ENCODE results near the gene TCERG1L. TPM values are rescaled to one million over a fixed set of nuclear protein-coding genes. Genes with fewer than 3 reads are reported as not detected.

TCERG1L gene
- total RNA-seq, 4 donors from 2014 or later = 0.42 to 1.3 TPM; not detected in 2

DNA sequence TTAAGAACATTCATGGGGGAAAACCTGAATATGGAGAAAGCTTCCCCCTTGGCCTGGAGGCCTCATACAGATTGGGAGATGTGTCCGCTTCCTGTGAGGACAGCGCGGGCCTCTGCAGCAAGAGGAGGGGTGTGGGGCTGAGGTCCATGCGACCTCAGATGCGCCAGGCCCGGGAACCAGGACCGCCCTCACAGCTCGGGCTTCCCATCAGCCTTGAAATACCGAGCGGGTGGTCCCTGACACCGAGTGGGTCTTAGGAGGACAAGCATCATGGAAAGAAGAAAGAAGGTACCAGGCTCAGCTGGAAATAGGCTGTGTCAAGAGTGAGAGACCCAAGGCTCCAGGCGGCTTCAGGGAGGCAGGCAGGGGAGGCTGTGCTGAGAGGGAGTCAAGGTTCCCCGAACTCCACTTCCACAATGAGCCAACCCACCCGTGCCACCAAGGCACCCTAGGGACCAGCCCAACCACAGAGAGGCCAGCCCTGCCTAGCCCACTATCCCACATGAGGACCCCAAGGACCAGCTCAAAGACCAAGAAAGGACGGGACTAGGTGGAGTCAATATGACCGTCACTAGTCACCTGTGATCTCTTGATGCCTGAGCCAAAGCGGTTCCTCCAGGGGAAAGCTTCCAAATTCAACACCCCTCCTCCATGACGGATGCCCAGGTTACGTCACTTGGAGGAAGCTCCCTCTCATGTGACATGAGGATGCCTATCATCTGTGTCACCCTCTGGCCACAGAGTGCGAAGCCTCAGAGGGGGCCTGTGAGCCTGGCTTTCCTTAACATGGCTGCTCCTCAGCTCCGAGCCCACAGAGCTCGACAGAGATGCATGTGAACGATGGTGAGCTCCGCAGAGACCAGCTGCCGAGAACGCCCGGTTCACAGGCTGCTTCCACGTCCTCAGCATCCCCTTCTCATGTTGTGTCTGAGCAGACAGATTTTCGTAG is 103.7 kb downstream of the TCERG1L start:
- TF ChIP-seq POLR2A (IDR thresholded peaks at IDR 0.05) (no peak), EP300 (IDR thresholded peaks at IDR 0.05) (no peak), CTCF (IDR thresholded peaks at IDR 0.05) (no peak)
- no peak for DNase-seq (ENCODE audit: low spot score in 2 of 2)
- peaks cover 0 to 8% (median 0%) of the 10 kb centered on the region in 4 donors for H3K9me3 ChIP-seq
- no peaks in the 10 kb centered on the region for H3K4me1 ChIP-seq
- no peak overlapping the region for H3K27ac ChIP-seq
- H3K27me3 ChIP-seq = no peaks in the 10 kb centered on the region
- no peak overlapping the region for H3K4me3 ChIP-seq
- no peaks in the 10 kb centered on the region for H3K36me3 ChIP-seq
- WGBS, 2 donors = 90 to 93% methylated on average over 27 to 29 of the region's 29 CpGs

DNA sequence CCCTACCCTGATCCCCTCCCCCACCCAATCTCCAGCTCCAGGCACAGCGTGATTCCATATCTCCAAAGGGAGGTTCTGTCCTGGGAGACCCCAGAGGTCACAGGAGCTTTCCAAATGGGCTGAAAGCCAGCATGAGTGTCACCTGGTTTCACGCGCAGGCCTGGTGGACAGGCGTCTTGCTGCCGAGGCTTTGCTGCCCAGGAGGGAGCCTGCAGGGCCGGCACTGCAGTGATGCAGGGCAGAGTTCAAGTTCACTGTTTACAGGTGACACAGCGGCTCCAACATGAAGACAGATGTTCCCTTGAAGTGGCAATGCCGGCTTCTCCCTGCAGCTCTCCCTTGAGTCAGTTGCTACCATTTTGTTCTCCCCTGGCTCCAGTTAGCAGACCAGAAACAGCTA is 104.3 kb downstream of the TCERG1L start:
- Histone ChIP-seq H3K36me3 (no peaks in the 10 kb centered on the region), H3K27ac (no peak overlapping the region), H3K27me3 (no peaks in the 10 kb centered on the region), H3K9me3 (peaks cover 0 to 8% (median 0%) of the 10 kb centered on the region in 4 donors), H3K4me1 (no peaks in the 10 kb centered on the region), H3K4me3 (no peak overlapping the region)
- DNase-seq (ENCODE audit: low spot score in 2 of 2) = no peak
- no peak for TF ChIP-seq CTCF (IDR thresholded peaks at IDR 0.05)
- TF ChIP-seq POLR2A (IDR thresholded peaks at IDR 0.05) = no peak
- TF ChIP-seq EP300 (IDR thresholded peaks at IDR 0.05) = no peak
- 47 to 52% methylated on average over 3 to 5 of the region's 8 CpGs for WGBS, 2 donors

- TF ChIP-seq CTCF (IDR thresholded peaks at IDR 0.05) = no peak
- no peak for TF ChIP-seq POLR2A (IDR thresholded peaks at IDR 0.05)
- no peak for TF ChIP-seq EP300 (IDR thresholded peaks at IDR 0.05)
- Histone ChIP-seq H3K9me3 (peaks cover 0 to 8% (median 0%) of the 10 kb centered on the region in 4 donors), H3K27me3 (no peaks in the 10 kb centered on the region), H3K27ac (no peak overlapping the region), H3K36me3 (no peaks in the 10 kb centered on the region), H3K4me1 (no peaks in the 10 kb centered on the region), H3K4me3 (no peak overlapping the region)
- WGBS, 2 donors = 67% methylated on average over 25 to 26 of the region's 26 CpGs
- no peak for DNase-seq (ENCODE audit: low spot score in 2 of 2)
These were observed 105.2 kb downstream of the TCERG1L start for GRCh38 chr10:131206111-131206995.

DNA sequence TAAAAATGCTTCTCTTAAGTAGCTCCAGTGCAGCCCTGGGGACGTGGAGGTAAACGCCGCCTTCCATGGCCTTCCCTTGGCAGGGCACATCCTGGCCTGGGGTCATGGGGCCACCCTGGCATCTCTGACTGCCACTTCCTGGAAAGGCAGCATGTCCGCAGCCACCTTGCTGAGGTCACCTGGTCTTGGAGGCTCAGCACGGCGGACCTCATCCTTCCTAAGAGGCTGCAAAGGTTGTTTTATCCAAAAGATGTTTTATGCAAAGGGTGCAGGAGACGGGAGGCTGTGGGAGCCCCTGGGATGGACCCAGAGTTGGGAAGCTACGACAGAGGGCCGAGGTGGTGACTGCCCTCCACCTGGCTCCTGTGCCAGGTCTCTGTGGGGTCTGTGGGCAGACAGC is 106.0 kb downstream of the TCERG1L start:
- H3K4me3 ChIP-seq = no peak overlapping the region
- WGBS, 2 donors = 86% methylated on average over 8 to 9 of the region's 9 CpGs
- no peak for DNase-seq (ENCODE audit: low spot score in 2 of 2)
- peaks cover 0 to 8% (median 0%) of the 10 kb centered on the region in 4 donors for H3K9me3 ChIP-seq
- no peak overlapping the region for H3K27ac ChIP-seq
- no peaks in the 10 kb centered on the region for H3K36me3 ChIP-seq
- no peaks in the 10 kb centered on the region for H3K4me1 ChIP-seq
- no peak for TF ChIP-seq CTCF (IDR thresholded peaks at IDR 0.05)
- no peak for TF ChIP-seq EP300 (IDR thresholded peaks at IDR 0.05)
- TF ChIP-seq POLR2A (IDR thresholded peaks at IDR 0.05) = no peak
- H3K27me3 ChIP-seq = no peaks in the 10 kb centered on the region

All from tibial nerve (tissue), 4 donors.